Left hindlimb (tissue), 1 donor: ENCODE data around the gene GSTM3.
A peak's percentile ranks its signal among the peaks of the same experiment; 100 is the strongest.
"Not testable (repeated sequence)": the region's sequence is repeated elsewhere in the genome, so short reads cannot be mapped to it uniquely, and the experiment has no call there.

Source experiments
- DNase-seq: peaks from one replicate; pipeline ENCODE4 v3.0.0-alpha.2; 2018

The GSTM3 gene

DNA sequence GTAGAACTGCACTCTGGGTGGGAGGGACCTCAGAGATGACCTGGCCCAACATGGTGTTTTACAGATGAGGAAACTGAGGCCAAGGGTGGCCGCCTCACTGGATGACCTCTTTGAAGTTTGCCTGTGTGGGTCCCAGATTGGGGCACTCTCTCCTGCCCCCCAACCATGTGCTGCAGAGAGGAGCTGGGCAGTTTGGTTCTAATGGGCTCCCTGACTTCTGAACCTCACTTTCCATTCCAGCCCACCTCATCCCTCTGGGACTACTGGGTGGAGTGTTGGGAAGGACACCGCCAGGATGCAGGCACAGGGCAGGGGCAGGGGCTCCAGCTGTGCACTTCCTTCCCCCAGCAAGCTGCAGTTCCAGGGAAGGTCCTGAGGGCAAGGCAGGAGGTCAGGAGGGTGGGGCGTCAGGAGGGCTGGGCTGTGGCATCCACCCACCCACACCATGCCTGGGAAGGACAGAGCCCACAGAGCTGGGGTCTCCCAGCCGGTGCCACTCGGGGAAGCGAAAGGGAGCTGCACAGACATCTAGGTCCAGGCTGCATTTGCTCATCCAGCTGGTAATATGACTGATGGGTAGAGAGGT is 33.2 kb upstream of the GSTM3 start:
- DNase-seq, result no peak

- DNase-seq, result peak; percentile 86
Measured at GRCh38 chr1:109773203-109773899, 32.5 kb upstream of the GSTM3 start.

- no peak for DNase-seq
Measured at GRCh38 chr1:109772658-109773202, 31.9 kb upstream of the GSTM3 start.

DNA sequence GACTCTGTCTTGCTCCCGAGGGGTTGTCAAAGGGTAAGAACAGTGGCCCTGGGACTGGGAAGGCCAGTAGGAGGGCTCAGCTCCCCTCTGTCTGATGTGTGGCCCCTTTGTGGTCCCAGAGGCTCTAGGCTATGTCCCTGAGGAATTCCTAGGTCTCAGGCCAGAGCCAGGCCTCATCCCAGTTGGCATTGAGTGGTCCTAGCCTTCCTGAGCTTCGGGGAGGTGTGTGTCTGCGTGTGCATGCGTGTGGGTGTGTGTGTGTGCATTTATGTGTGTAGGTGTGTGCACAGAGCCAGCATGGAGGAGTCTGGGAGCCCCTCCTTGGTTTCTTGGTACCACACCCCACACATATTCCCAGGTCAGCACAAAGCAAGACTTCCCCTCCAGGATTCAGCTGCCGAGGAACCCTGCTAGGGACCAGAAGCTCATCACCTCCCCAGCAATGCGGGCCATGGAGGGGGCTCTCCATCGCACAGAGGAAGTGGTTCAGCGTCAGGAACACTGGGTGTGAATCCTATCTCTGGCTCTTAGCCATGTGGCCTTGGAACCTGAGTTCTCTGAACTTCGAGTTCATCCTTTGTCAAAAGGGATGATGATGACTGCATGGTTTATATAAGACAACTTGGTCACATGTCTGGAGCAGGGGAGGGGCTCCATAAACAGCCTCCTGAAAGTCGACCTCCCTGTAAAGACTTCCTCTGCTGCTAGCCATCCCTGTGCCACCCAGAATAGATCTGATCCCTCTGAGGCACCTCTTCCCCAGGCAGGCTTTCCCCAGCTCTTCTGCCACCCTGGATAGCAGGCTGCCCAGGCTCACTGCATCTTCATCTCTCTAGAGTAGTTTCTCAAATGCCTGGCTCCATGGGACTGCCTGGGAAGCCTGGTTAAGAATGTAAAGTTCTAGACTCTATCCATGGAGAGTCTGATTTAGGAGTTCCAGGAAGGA is 31.1 kb upstream of the GSTM3 start:
- no peak for DNase-seq

- DNase-seq, result peak; percentile 72
Measured at GRCh38 chr1:109770331-109771095, 29.7 kb upstream of the GSTM3 start.

DNA sequence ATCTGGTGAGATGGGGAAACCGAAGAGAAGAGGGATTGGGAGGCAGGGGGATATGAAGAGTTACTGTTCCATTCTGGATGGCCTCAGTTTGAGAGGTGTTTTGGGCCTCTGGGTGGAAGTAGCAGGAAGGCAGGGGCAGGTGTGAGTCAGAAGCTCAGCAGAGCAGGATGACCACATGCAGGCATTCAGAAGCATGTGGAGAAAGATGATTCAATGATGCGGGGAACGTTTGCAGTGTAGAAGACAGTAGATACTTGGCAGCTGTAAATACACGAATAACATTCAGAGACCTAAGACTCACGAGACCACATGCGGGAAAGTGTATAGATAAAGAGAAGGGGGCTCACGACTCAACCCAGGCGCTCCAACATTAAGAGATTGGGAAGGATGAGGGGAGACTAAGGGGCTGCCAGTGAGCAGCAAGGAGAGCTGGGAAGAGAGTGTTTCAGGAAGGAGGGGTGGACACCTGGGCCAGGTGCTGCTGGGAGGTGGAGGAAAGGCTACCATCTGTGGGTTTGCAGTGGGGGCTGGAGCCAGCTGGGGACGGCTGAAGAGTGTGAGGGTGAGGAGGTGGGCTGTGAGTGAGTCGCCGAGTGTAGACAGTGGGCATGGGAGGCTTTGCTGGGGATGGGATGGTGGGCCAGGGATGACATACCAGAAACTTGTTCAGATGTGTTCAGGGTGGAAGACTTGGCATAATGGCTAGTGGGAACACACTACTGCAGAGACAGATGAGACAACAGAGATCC is 28.7 kb upstream of the GSTM3 start:
- no peak for DNase-seq

DNA sequence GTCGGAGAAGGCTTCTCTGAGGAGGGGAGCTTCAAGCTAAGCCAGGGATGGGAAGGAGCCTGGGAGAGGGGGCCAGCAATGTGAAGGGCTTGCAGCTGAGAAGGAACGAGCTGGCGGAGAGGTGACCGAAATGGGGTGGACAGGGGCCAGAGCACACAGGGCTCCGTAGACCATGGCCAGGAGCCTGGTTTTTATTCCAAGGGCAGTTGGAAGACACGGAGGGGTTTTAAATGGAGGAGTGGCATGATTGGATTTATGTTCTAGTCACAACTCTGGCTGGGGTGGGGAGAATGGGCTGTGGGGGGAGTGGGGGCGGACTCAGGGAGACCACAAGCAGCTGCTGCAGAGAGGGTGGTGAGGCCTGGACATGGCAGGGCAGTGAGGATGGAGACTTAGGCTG is 28.0 kb upstream of the GSTM3 start:
- DNase-seq, result no peak

DNA sequence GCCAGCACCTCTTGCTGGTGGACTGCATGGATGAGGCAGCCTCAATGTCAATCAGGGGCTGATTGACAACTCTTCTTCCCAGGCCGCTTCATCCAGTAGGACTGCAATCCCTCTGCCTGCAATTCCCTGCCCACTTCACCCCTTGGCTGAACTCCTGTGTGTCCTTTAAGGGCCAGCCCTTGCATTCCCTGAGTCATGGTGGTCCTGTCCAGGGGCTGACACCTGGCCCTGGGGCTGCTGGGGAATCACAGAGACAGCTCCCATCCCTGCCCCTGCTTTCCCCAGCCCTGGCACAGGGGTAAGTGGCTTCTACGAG is 27.5 kb upstream of the GSTM3 start:
- DNase-seq, result no peak

GRCh38 chr1:109767637-109768334 is 26.9 kb upstream of the GSTM3 start:
- DNase-seq, result no peak

GRCh38 chr1:109766991-109767636 is 26.3 kb upstream of the GSTM3 start:
- DNase-seq, result not testable (repeated sequence)

GRCh38 chr1:109765896-109766615 is 25.2 kb upstream of the GSTM3 start:
- DNase-seq, result no peak

- no peak for DNase-seq
Measured at GRCh38 chr1:109765483-109765815, 24.6 kb upstream of the GSTM3 start.

DNA sequence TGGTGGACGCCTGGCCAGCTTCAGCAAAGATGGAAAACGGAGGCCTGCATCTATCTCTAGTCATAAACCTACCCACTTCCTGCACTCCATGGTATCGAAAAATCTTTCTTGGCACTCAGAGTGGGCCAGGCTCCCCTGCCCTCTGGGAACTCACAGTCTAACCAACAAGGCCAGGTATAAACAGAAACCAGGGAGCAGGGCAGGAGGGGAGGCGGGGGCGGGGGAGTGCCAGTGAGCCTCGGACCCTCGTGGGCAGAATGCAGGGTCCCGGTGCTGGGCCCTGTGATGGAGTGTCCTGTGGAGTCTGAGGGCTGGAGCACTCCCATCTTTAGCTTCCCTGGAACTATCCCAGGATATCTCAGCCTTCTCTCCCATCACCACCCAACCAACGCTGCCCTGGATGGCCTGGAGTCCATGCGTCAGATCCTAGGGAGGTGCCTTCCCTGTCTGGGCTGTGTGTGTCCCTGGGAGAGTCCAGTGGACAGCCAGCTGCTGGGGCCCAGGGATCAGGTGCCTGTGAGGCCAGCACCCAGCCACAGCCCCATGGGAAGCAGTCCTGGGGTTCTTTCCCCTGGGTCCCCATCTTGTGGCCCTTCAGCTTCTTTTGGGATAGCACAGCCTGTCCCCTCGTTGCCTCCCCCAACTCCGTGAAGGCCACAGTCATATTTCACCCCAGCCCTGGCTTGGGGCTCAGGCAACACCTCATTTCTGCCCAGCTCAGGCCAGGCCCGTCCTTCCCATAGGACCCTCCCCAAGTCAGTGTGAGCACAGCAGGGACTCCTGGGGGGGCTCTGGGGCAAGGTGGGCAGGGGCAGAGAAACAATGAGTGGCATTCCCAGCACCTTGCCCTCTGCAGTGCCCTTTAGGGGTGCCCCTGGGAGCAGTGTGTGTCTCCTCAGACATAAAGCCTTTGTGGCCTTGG is 24.0 kb upstream of the GSTM3 start:
- DNase-seq, result no peak

DNA sequence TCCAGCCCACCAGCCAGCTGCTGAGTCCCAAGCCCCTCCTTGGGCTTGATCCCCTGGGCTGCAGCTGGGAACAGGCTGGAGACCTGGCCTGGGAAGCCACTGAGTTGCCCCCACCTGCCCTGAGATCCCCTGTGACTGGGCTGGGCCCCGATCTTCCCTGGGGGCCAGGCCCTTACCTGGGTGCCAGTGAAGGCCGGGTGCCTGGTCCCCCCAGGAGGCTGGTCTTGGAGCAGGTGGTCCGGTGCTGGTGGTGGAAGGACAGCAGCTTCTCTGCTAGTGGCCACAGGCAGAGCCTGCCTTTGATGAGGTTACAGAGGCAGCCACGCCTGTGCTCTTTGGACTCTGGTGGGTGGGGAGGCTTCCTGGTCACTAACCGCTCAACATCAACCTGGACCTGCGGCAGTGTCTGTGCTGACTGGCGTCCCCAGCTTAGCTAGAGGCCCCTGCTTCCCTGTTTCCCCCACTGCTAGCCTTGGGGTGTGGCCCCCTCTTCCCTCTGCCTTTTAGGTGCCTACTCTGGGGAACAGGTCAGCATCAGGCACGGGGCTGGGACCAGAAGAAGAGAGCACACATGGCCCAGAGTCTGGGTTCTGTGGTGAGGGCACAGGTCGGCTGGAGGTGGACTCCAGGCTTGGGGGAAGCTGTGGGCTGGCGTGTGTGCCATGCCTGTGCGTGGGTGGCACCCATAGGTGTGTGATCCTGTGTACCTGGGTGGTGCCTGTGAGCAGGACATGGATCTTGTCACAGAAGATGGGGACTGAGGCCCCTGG is 23.0 kb upstream of the GSTM3 start, which contains the start of gene EPS8L3:
TSS of gene EPS8L3 (minus strand) at position 278 of the 770 bp plus-strand sequence. CDS start 2,174 bp downstream, outside the sequence.
- no peak for DNase-seq

- DNase-seq, result no peak
Measured at GRCh38 chr1:109762821-109763645, 22.2 kb upstream of the GSTM3 start.

- no peak for DNase-seq
Measured at GRCh38 chr1:109762039-109762585, 21.3 kb upstream of the GSTM3 start.
